BLaER1 (cell line): Measurements from ENCODE around the gene PPP2R2C.

Experiments
- H3K27ac ChIP-seq: shearing (Covaris generic); formaldehyde crosslinking; 2 replicates; pipeline ENCODE4 v1.8.1; 2022
- H3K27me3 ChIP-seq: shearing (Covaris generic); formaldehyde crosslinking; 2 replicates; pipeline ENCODE4 v1.8.1; 2022
- H3K36me3 ChIP-seq: shearing (Covaris generic); formaldehyde crosslinking; 2 replicates; pipeline ENCODE4 v1.8.1; 2022
- H3K4me1 ChIP-seq: shearing (Covaris generic); formaldehyde crosslinking; 2 replicates; pipeline ENCODE4 v1.8.1; 2022
- H3K4me2 ChIP-seq: shearing (Covaris generic); formaldehyde crosslinking; 2 replicates; pipeline ENCODE4 v1.8.1; 2022
- H3K4me3 ChIP-seq: shearing (Covaris generic); formaldehyde crosslinking; 2 replicates; pipeline ENCODE4 v1.8.1; 2022
- H3K9ac ChIP-seq: shearing (Covaris generic); formaldehyde crosslinking; 2 replicates; pipeline ENCODE4 v1.8.1; 2022
- H3K9me3 ChIP-seq: shearing (Covaris generic); formaldehyde crosslinking; 2 replicates; pipeline ENCODE4 v1.8.1; 2022
- H4K20me1 ChIP-seq: shearing (Covaris generic); formaldehyde crosslinking; 2 replicates; pipeline ENCODE4 v1.8.1; 2022
- Cebpa-rat ChIP-seq: shearing (Covaris generic); IDR thresholded peaks from 2 replicates; pipeline ENCODE4 v1.8.1; 2022

PPP2R2C gene

GRCh38 chr4:6362896-6363295, 109.5 kb downstream of the PPP2R2C start:
- Histone ChIP-seq H3K4me1 (peaks cover 20% of the 10 kb centered on the region), H3K27me3 (no peaks in the 10 kb centered on the region), H3K9me3 (no peaks in the 10 kb centered on the region), H4K20me1 (peaks cover 13% of the 10 kb centered on the region; the same call in 1 of the 2 replicates), H3K27ac (no peak overlapping the region), H3K4me3 (no peak overlapping the region), H3K36me3 (no peaks in the 10 kb centered on the region), H3K4me2 (no peak overlapping the region), H3K9ac (no peak overlapping the region)
- TF ChIP-seq Cebpa-rat = no peak

GRCh38 chr4:6362243-6362885, 110.0 kb downstream of the PPP2R2C start:
- Histone ChIP-seq H3K27ac (no peak overlapping the region), H3K9ac (no peak overlapping the region), H3K4me2 (no peak overlapping the region), H3K4me1 (peaks cover 14% of the 10 kb centered on the region), H4K20me1 (peaks cover 13% of the 10 kb centered on the region; the same call in 1 of the 2 replicates), H3K4me3 (no peak overlapping the region), H3K36me3 (no peaks in the 10 kb centered on the region), H3K27me3 (no peaks in the 10 kb centered on the region), H3K9me3 (no peaks in the 10 kb centered on the region)
- TF ChIP-seq Cebpa-rat = no peak

- no peaks in the 10 kb centered on the region for H3K27me3 ChIP-seq
- TF ChIP-seq Cebpa-rat = no peak
These were observed 111.2 kb downstream of the PPP2R2C start for GRCh38 chr4:6361076-6361784.

GRCh38 chr4:6360385-6360784, 112.0 kb downstream of the PPP2R2C start:
- H3K27me3 ChIP-seq = no peaks in the 10 kb centered on the region
- no peak overlapping the region for H3K27ac ChIP-seq
- H3K4me2 ChIP-seq = peak overlapping the region; percentile 1; the same call in 1 of the 2 replicates
- peaks cover 5% of the 10 kb centered on the region; the same call in 1 of the 2 replicates for H4K20me1 ChIP-seq
- H3K4me1 ChIP-seq = peaks cover 15% of the 10 kb centered on the region
- no peak overlapping the region for H3K4me3 ChIP-seq
- H3K9me3 ChIP-seq = no peaks in the 10 kb centered on the region
- TF ChIP-seq Cebpa-rat = no peak
- no peaks in the 10 kb centered on the region for H3K36me3 ChIP-seq
- no peak overlapping the region for H3K9ac ChIP-seq

More at GRCh38 chr4:6361076-6361784, 111.2 kb downstream of the PPP2R2C start:
- Histone ChIP-seq H3K4me3 (no peak overlapping the region), H3K9ac (no peak overlapping the region), H3K4me2 (no peak overlapping the region), H4K20me1 (peaks cover 7% of the 10 kb centered on the region; the same call in 1 of the 2 replicates), H3K27ac (no peak overlapping the region), H3K9me3 (no peaks in the 10 kb centered on the region), H3K36me3 (no peaks in the 10 kb centered on the region), H3K4me1 (peaks cover 12% of the 10 kb centered on the region)

- peaks cover 21% of the 10 kb centered on the region for H3K4me1 ChIP-seq
- H3K27ac ChIP-seq = no peak overlapping the region
- no peaks in the 10 kb centered on the region for H3K9me3 ChIP-seq
- peaks cover 5% of the 10 kb centered on the region; the same call in 1 of the 2 replicates for H4K20me1 ChIP-seq
- TF ChIP-seq Cebpa-rat = no peak
- H3K9ac ChIP-seq = no peak overlapping the region
- no peaks in the 10 kb centered on the region for H3K27me3 ChIP-seq
- peak overlapping the region; percentile 1; the same call in 1 of the 2 replicates for H3K4me2 ChIP-seq
- H3K4me3 ChIP-seq = no peak overlapping the region
- H3K36me3 ChIP-seq = no peaks in the 10 kb centered on the region
These were observed 112.7 kb downstream of the PPP2R2C start for GRCh38 chr4:6359536-6360308.

GRCh38 chr4:6357476-6357875, 114.9 kb downstream of the PPP2R2C start:
- Histone ChIP-seq H3K36me3 (no peaks in the 10 kb centered on the region), H3K9ac (no peak overlapping the region), H3K4me3 (no peak overlapping the region), H3K27ac (no peak overlapping the region), H4K20me1 (peaks cover 5% of the 10 kb centered on the region; the same call in 1 of the 2 replicates), H3K4me2 (no peak overlapping the region), H3K9me3 (no peaks in the 10 kb centered on the region), H3K4me1 (peaks cover 38% of the 10 kb centered on the region), H3K27me3 (no peaks in the 10 kb centered on the region)
- TF ChIP-seq Cebpa-rat = no peak

- no peak for TF ChIP-seq Cebpa-rat
- H3K27ac ChIP-seq = no peak overlapping the region
- no peaks in the 10 kb centered on the region for H3K36me3 ChIP-seq
- H4K20me1 ChIP-seq = peaks cover 5% of the 10 kb centered on the region; the same call in 1 of the 2 replicates
- H3K4me1 ChIP-seq = peaks cover 51% of the 10 kb centered on the region
- H3K27me3 ChIP-seq = no peaks in the 10 kb centered on the region
- no peaks in the 10 kb centered on the region for H3K9me3 ChIP-seq
- H3K4me3 ChIP-seq = no peak overlapping the region
- H3K9ac ChIP-seq = no peak overlapping the region
- no peak overlapping the region for H3K4me2 ChIP-seq
These were observed 116.3 kb downstream of the PPP2R2C start for GRCh38 chr4:6356076-6356560.

GRCh38 chr4:6355052-6355451, 117.4 kb downstream of the PPP2R2C start:
- Histone ChIP-seq H3K36me3 (no peaks in the 10 kb centered on the region), H3K4me3 (no peak overlapping the region), H3K4me2 (peak overlapping the region; percentile 64), H3K4me1 (peaks cover 54% of the 10 kb centered on the region), H3K9ac (no peak overlapping the region), H3K27ac (no peak overlapping the region), H3K27me3 (no peaks in the 10 kb centered on the region), H3K9me3 (no peaks in the 10 kb centered on the region), H4K20me1 (peaks cover 5% of the 10 kb centered on the region; the same call in 1 of the 2 replicates)
- no peak for TF ChIP-seq Cebpa-rat

GRCh38 chr4:6354626-6355025, 117.8 kb downstream of the PPP2R2C start:
- H4K20me1 ChIP-seq = peaks cover under 1% of the 10 kb centered on the region; the same call in 1 of the 2 replicates
- peaks cover 54% of the 10 kb centered on the region for H3K4me1 ChIP-seq
- H3K27ac ChIP-seq = no peak overlapping the region
- no peaks in the 10 kb centered on the region for H3K9me3 ChIP-seq
- H3K27me3 ChIP-seq = no peaks in the 10 kb centered on the region
- H3K4me2 ChIP-seq = peak overlapping the region; percentile 64
- no peaks in the 10 kb centered on the region for H3K36me3 ChIP-seq
- no peak overlapping the region for H3K4me3 ChIP-seq
- TF ChIP-seq Cebpa-rat = no peak
- no peak overlapping the region for H3K9ac ChIP-seq
